Measurements from ENCODE around the gene RALGAPB.

GRCh38 chr20:38550274-38550673 is 77.6 kb downstream of the RALGAPB start:
- TF ChIP-seq GATA3 (IDR thresholded peaks at IDR 0.05; ENCODE audit: low read depth, low read length) (no peak), GATA2 (IDR thresholded peaks at IDR 0.05; ENCODE audit: low read depth, low read length) (no peak)
